Stimulated activated CD8-positive, alpha-beta memory T cell treated with anti-CD3 and anti-CD28 coated beads, Interleukin-2, amount 100 ng/mL, for 1 hour (primary cell): ENCODE data around the gene RFTN1.

Experiments
- DNase-seq, 2 donors: peaks; one replicate each; pipeline ENCODE4 v3.0.0-alpha.2; 2020; ENCODE audit warnings: low read depth in 2 of 2

RFTN1 gene

DNA sequence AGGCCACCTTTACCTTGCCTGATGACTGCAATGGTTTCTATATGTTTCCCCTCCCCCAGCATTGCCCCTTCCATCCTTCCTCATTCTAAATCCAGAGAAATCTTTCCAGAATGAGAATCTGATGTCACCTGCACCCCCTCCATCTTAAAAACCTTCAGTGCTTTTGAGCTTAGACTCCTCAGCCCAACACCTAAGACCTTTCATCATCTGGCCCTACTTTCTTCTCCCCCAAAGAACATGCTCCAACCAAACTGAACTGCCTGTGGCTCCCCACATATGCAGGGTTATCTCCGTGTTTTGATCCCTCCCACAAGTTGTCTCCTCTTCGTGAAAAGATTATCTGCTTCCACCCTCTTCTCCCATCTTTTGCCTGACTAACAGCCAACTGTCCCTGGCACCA is 27.3 kb downstream of the RFTN1 start:
- no peak for DNase-seq

DNA sequence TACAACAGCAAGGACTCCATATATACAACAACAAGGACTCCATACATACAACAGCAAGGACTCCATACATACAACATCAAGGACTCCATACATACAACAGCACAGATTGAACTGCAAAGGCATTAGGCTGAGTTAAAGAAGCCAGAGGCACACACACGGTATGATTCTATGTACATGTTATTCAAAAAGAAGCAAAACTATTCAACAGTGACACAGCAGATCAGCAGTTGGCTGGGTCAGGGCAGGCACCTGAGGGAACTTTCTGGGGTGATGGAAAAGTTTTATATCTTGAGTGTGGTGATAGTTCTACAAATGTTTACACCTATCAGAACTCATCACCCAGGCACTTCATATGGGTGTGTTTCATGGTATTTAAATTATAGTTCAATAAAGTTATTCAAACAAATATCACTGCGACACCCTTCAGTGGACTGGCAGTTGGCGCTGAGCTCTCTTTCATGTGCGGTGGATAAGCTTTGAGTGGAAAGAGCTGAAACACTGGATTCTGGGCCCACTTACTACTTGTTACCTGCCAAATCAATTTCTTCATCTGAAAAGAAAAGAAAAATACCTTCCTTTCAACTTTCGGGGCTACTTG is 28.0 kb downstream of the RFTN1 start:
- DNase-seq: no peak

DNA sequence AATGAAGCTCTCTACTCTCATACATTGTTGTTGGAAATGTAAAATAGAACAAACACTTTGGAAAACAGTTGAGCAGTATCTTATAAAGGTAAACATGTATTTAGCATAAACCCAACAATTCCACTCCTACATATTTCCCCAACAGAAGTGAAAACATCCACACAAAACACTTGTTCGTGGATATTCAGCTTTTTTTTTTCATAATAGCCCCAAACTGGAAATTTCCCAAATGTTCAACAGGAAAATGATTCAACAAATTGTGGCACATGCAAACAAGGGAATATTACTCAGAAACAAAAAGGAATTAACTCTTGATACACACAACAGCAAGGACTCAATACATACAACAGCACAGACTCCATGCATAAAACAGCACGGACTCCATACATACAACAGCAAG is 28.5 kb downstream of the RFTN1 start:
- no peak for DNase-seq

DNA sequence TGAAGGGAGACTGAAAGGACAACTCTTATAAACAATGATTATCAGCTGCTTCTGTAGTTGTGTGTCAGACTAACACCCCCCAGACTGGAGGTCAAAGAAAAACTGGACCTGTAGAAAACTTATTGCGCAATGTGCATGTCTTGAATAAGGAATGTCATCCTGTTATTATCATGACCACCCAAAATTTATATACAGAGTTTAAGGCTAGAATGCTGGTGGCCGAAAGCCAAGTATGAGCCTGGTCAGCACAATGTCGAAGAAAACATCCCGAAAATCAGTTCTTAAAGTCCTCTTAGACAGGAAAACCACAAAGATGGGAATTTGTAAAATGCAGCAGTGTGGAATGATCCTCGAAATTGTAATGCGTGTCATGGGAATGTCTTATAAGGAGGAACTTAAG is 29.3 kb downstream of the RFTN1 start:
- no peak for DNase-seq

DNA sequence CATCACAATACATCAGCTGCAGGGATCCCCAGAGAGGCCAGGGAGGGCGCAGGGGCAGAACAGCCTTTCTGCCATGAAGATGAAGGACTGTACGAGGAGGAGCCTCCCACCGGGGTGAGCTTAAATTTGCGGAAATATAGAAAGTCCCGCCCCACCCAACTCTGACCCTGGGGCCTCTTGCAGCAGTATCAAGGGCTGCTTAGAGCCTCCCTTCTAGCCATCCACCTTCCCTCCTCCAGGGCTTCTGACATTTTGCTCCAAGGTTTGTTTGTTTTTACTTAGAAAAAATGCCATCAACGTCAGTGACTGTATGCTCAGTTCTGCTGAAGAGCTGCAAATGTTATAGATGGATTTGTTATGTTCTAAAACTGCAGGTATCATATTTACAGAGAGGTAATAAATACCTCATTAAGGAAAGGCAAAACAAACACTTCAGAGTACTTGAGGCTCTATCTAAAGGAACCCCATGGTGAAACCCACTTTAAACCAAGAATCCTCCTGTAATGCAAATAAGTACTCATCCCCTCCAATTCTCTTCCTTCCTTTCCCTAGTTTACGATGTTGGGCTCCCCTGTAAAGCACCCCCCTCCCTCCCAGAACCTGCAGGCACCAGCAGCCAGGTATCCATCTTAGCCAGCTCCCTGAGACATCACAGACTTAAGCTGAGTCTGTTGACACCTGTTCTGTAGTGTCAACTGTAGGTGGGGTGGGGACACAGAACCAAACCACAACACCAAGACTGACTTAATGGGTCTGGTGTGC is 30.5 kb downstream of the RFTN1 start:
- peak in 1 of 2 donors; percentile 9 for DNase-seq

DNA sequence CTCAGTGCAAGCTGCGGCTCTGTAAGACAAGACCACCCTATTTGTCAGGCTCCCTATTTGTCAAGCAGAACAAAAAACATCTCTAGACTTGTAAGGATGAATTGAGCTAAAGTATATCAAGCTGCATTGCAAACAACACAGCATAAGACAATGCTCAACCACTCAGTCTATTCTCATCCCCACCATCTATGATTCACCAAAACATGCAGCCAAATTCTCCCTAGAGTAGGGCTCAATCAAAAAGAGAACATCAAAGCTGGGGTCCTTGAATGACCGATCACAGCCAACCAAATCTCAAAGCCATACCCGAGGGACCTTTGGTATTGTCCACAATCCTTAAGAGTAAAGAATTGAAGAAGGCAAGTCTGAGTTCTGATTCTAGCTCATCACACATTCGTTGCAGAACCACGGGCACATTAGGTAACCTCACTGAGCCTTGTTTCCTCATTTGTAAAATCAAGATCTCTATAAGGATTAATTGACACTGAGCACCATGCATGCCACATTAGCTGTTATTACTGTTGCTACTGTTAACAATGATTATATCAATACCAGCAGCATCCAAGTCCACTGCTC is 31.2 kb downstream of the RFTN1 start:
- DNase-seq: no peak

DNA sequence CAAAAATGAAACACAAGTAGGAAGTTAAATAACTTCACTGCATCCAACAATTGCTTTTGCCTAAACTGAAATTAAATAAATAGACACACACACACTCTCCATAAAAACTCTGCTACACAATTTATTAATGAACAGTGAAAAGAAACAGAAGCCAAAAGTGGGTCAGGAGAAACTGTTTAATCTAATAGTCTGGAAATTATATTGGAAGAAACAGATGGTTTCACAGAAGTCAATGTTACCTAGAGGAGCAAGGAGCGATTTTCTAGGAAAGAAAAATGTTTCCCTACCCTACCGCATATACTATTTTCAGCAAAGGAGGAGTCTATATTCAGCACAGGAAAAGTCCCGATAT is 32.0 kb downstream of the RFTN1 start:
- DNase-seq: no peak

DNA sequence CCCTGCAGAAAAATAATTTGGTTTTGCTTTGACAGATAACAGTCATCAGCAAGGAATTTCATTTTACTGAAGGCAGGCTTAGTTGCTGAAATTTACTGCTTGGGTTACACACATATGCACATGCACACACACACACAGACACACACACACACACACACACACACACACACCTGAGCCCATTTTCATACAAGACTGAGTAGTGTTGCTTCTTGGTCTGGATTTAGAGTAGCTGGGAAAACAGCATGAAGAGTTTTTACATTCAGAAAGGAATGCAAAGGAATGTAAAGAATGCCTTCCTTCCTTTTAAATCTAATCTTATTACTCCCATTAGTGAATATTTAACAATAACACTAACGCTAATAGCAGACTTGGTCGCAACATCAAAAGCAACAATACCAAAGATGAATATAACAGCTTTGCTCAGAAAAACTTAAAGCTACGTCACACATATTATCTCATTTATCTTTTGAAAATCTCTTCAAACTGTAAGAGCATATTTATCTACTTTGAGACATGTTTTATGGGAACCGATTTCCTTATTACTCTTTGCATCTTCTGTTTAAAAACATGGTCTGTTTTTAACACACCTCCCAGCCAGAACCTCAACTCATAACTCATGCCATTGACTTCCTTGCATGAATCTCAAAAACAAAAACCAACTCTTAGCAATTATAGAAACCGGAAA is 32.5 kb downstream of the RFTN1 start:
- DNase-seq: no peak

DNA sequence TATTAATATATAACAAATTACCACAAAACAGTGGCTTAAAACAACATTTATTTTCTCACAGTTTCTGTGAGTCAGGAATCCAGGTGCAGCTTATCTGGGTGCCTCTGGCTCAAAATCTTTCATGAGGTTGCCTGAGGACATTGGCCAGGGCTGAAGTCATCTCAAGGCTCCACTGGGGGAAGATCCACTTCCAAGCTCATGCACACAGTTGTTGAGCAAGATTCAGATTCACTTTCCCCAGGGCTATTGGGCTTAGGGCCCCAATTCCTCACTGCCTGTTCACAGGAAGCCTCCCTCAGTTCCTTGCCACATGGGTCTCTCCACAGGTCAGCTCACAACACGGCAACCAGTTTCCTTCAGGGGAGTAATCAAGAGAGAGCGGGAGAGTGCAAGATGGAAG is 35.0 kb downstream of the RFTN1 start:
- no peak for DNase-seq

DNA sequence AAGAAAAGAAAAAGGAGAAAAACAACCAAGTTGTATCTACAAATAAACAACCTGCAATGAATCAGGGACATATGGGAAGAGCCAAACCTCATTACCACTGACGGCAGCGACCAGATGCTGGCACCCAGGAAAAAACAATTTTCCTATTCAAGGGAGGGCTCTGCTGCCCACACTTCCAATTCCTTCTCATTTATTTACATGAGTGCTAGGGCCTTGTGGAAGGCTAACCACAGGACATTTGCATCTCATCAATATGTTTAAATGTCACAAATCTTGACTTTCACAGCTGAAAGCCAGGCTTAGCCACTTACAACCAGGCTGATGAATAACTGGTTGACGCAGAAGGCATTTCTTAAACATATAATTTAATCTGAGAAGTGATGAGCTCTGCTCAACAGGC is 36.0 kb downstream of the RFTN1 start:
- DNase-seq: no peak

DNA sequence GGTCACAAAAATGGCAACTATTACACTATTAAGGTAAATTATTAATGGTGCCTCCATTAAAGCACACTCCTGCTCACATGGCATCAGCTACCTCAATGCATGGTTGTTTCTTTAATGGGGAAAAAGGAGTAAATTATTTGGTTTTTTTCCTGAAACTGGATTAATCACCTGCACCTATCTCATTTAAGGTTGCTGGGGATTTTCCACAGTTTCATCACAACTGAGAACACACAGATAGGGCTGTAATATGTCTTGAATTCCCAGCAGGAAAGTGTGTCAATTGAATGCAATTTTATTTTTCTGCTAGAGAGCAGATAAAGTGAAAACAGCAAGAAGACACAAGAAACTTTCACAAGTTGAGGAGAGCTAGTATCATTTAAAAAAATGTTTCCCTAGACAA is 36.4 kb downstream of the RFTN1 start:
- no peak for DNase-seq

DNA sequence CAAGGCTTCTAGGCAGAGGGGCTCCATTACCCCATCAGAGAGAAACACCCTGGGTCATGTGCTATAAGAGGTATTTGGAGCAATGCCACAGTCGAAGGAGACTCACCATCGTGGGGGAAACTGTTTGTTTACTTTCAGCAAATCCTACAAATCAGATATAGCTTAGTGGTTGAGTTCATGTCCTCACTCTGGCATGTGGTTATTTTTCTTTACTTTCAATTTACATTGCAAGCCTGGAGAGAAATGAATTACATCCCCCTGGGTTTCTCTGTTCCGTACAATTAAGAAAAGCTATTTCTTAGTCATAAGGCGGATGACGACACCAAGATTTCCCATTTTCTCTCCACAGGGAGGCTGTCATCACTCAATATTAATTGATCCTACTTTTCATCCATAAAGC is 36.9 kb downstream of the RFTN1 start:
- no peak for DNase-seq

DNA sequence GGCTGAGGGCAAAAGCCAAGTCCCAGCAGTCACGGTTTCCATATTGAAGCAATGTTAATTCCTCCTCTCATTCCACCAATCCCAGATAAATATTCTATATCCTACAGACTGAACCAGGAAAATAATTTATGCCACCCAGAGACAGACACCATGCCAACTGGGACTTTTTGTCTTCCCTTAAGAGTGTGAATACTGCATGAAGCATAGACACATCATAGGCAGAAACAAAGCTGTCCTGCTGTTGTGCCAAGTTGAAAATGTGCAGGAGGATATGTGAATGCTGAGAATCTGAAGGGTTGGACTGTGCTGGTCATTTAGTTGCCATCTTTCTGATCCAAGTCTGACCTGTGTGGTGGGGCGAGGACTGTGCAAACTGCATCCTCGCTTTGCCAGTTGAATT is 37.7 kb downstream of the RFTN1 start:
- DNase-seq: no peak

DNA sequence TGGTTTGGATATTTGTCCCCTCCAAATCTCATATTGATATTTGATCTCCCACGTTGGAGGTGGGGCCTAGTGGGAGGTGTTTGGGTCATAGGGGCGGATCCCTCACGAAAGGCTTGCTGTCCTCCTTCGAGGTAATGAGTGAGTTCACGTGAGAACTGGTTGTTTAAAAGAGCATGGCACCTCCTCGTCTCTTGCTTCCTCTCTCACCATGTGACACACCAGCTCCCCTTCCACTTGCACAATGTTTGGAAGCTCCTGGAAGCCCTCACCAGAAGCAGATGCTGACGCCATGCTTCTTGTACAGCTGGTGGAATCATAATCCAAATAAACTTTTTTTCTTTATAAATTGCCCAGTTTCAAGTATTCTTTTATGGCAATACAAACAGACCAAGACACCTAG is 38.6 kb downstream of the RFTN1 start:
- no peak for DNase-seq

DNA sequence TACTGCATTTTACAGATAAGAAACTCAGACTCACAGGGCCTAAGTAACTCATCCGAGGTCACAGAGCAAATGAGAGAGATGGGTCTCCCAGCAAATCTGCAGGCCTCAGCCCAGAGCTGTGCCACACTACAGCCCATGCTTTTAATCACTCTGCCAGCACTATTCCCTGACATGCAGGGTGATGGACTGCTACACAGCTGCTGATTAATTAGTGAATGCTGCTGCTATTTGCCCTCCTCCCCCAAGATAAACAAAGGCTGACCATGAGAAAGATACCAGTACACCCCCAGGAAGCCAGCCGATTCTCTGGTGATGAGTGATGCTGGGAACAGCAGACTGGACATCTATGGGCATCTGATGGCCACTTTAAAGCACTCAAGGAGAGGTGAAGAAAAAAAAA is 39.3 kb downstream of the RFTN1 start:
- no peak for DNase-seq

DNA sequence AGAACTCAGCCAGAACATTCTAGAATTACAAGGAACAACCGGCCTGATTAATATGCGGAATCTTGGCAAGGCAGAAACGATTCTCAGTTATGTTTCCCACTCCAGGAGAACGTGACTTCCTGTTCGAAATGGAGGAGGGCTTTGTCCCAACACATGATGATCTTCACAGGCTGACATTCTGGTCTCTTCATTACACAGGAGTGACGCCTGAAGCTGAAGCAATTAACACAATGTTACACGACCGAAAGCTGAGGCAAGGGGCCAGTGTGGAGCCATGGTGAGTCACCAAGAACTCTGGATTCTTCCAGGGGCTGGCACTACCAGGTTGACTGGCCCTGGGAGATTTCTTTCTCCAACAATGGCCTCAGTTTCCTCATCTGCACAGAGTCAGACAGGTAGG is 40.9 kb downstream of the RFTN1 start:
- no peak for DNase-seq

DNA sequence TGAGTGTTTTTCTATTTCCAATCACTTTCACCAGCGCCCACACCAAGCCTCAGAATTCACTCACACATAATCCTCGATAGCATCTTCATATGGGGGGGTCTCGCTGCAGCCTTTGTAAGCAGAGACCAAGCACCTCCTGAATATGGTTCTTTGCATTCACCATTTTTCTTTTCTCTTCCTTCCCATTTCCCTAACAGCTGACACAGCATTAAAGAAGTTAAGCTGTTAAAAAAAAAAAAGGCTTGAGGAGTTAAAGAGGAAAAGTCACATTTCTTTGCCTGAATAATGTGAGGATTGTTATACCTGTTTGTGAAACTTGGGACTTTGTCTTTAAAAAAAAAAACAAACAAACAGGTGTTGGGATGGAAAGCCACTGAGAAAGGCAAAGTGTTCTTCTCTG is 41.6 kb downstream of the RFTN1 start:
- no peak for DNase-seq

DNA sequence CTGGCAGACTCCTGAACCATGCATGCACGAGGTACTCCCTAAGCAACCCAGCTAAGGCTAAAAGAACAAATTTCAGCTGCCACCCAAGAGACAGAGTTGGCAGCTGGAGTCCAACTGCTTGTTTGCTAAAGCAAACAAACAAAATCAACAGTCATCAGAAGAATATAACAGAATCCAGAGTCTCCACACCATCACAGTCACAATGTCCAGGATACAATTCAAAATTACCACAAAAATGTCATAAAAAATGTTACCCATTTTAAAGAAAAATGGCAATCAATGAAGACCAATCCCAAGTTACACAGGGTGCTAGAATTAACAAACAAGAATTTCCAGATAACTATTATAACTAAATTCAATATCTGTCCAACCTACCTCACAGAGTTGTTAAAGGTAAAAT is 42.9 kb downstream of the RFTN1 start:
- DNase-seq: no peak

DNA sequence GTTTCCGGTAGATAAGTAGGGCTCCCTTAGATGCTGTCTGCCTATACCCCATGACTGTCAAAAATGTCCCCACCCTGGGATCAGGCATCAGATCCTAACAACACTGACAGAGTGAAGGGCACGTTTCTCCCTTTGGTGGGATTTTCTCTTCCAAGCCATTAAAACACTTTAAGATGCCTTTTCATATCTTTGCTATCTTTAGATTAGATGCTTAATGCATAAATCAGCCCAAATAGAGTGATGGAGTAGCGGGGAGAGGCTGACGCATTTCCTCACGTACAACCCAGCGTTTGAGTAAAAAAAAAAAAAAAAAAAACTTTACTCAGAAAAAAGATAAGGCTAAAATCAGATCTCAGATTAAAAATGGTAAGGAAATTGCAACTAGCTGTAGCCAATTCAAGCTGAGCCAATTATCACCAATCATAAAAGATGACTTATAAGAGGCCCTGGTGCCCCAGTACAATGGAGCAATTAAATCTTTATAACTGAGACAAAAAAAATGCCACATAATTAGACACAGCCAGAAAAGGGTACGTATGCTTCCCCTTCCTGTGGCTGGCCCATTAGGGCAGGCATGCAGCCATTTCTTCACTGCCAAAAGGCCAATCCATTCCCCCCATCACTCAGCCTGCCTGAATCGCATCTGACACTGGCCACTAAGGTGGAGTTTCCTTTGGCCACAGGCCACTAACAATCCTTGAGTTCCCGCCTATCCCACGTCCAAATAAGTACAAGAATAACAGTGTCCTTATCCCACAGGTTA is 45.0 kb downstream of the RFTN1 start:
- no peak for DNase-seq

DNA sequence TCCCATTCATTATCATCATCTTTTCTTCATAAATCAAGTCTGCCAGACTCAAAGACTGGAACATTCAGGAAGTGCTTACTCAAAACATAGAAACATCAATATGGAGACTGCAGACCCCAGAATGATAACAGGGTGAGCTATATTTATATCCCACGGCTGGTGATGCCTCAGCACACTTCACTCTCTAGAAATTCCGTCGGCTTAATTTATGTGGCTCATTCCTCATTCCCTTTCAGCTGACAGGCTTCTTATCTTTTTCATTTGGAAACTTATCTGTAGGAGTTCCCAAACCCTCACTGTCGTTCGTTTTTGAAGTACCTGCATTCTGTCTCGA is 45.5 kb downstream of the RFTN1 start:
- DNase-seq: no peak

DNA sequence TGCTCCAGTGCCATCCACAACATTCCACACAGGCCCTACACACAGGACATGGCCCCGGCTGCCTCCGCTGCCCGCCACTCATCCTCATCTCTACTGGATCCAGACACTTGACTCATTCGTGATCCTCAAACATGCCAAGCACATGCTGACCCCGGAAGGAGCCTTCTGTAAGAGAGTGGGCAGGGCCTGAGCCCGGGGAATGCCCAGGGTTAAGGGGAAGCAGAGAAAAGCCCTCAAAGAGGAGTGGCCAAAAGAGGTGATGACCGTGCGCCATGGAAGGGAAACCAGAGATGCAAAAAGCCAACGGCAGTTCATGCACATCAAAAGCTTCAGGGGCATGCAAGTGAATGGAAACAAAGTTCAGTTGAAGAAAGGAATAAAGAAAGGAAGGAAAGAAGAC is 46.1 kb downstream of the RFTN1 start:
- no peak for DNase-seq

DNA sequence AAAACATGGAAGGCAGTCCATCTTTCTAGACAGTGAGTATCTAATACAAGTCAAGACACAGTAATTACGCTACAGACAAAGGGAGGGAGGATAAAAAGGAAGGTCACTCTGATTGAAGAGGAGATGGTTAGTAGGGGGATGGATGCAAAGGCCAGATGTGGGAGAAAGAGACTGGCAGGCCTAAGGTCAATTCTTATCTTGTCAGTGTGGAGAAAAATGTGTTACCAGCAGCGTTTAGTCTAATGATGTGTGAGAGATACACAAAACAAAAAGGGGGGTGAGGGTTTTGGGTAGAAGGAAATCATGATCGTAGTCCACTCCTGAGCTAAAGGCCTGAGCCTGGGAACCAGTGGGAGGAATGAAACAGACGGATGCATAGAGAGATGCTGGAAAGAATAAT is 46.7 kb downstream of the RFTN1 start:
- no peak for DNase-seq
